ENCODE results near the gene ASCL1. TPM values are rescaled to one million over a fixed set of nuclear protein-coding genes. Genes with fewer than 3 reads are reported as not detected.

The ASCL1 gene
- total and polyA plus RNA-seq, 2 of the 13 experiments (the other 11 are each of a cell fraction or from before 2014, with no cell fraction given) = not detected

DNA sequence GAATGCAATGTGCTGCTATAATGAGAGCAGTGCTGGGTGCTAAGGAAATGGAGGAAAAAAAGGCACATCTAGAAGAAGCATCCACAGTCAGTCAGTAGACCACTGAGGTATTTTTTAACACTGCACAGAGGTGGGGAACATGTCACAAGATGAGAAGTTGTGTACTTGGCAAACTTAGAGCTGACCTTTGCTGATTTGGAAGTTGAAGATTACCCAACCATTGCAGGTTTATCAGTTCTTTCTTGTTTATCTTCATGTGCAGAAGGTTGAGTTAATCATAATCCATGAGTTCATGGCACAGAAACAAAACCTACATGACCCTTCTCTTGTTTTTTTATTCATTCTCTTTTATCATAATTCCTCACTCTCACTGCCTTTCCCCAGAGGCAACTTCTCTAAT, 37.2 kb upstream of the ASCL1 start (continued):
- TF ChIP-seq ZNF572 (CRISPR knock-in tag; IDR thresholded peaks at IDR 0.05) = no peak
- peak; percentile 97 for TF ChIP-seq NFIC (IDR thresholded peaks at IDR 0.05; ENCODE audit: low read length)
- TF ChIP-seq, protein P1, sequence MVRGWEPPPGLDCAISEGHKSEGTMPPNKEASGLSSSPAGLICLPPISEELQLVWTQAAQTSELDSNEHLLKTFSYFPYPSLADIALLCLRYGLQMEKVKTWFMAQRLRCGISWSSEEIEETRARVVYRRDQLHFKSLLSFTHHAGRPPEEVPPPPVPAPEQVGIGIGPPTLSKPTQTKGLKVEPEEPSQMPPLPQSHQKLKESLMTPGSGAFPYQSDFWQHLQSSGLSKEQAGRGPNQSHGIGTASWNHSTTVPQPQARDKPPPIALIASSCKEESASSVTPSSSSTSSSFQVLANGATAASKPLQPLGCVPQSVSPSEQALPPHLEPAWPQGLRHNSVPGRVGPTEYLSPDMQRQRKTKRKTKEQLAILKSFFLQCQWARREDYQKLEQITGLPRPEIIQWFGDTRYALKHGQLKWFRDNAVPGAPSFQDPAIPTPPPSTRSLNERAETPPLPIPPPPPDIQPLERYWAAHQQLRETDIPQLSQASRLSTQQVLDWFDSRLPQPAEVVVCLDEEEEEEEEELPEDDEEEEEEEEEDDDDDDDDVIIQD (CRISPR knock-in tag; IDR thresholded peaks at IDR 0.05; ENCODE audit: low read depth) = peak; percentile 85; the same call in 1 of the 2 replicates
- peak; percentile 46; the same call in 1 of the 2 replicates for TF ChIP-seq ZNF772 (CRISPR knock-in tag; IDR thresholded peaks at IDR 0.05)
- TF ChIP-seq POLR2G (IDR thresholded peaks at IDR 0.05; ENCODE audit: low read depth, low read length) = no peak; the same call in 1 of the 2 replicates
- TF ChIP-seq PHB2 (IDR thresholded peaks at IDR 0.05; ENCODE audit: partially characterized antibody) = no peak
- TF ChIP-seq TBX2 (CRISPR knock-in tag; IDR thresholded peaks at IDR 0.05; ENCODE audit: borderline replicate concordance) = peak; percentile 93
- no peak for TF ChIP-seq ZNF234 (CRISPR knock-in tag; conservative IDR thresholded peaks at IDR 0.05)
- TF ChIP-seq FOXA3 (CRISPR knock-in tag; IDR thresholded peaks at IDR 0.05) = peak; percentile 99
- TF ChIP-seq ZEB1 (IDR thresholded peaks at IDR 0.05; ENCODE audit: insufficient replicate concordance, low read depth) = peak; percentile 78
- no peak for TF ChIP-seq PHF8 (CRISPR knock-in tag; IDR thresholded peaks at IDR 0.05)
- TF ChIP-seq, protein P2, sequence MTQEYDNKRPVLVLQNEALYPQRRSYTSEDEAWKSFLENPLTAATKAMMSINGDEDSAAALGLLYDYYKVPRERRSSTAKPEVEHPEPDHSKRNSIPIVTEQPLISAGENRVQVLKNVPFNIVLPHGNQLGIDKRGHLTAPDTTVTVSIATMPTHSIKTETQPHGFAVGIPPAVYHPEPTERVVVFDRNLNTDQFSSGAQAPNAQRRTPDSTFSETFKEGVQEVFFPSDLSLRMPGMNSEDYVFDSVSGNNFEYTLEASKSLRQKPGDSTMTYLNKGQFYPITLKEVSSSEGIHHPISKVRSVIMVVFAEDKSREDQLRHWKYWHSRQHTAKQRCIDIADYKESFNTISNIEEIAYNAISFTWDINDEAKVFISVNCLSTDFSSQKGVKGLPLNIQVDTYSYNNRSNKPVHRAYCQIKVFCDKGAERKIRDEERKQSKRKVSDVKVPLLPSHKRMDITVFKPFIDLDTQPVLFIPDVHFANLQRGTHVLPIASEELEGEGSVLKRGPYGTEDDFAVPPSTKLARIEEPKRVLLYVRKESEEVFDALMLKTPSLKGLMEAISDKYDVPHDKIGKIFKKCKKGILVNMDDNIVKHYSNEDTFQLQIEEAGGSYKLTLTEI (CRISPR knock-in tag; conservative IDR thresholded peaks at IDR 0.05) = no peak
- TF ChIP-seq, protein P3, sequence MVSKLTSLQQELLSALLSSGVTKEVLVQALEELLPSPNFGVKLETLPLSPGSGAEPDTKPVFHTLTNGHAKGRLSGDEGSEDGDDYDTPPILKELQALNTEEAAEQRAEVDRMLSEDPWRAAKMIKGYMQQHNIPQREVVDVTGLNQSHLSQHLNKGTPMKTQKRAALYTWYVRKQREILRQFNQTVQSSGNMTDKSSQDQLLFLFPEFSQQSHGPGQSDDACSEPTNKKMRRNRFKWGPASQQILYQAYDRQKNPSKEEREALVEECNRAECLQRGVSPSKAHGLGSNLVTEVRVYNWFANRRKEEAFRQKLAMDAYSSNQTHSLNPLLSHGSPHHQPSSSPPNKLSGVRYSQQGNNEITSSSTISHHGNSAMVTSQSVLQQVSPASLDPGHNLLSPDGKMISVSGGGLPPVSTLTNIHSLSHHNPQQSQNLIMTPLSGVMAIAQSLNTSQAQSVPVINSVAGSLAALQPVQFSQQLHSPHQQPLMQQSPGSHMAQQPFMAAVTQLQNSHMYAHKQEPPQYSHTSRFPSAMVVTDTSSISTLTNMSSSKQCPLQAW (CRISPR knock-in tag; IDR thresholded peaks at IDR 0.05) = peak; percentile 97
- TF ChIP-seq ZNF430 (CRISPR knock-in tag; IDR thresholded peaks at IDR 0.05) = no peak
- TF ChIP-seq, protein P4, sequence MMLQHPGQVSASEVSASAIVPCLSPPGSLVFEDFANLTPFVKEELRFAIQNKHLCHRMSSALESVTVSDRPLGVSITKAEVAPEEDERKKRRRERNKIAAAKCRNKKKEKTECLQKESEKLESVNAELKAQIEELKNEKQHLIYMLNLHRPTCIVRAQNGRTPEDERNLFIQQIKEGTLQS (CRISPR knock-in tag; IDR thresholded peaks at IDR 0.05) = 0 out of 2 replicates have a peak, but pooled peaks have one; percentile 48
- no peak for TF ChIP-seq ZNF616 (CRISPR knock-in tag; IDR thresholded peaks at IDR 0.05; ENCODE audit: low read depth)
- peak; percentile 97 for TF ChIP-seq ZNF775 (CRISPR knock-in tag; IDR thresholded peaks at IDR 0.05; ENCODE audit: borderline replicate concordance)
- peak; percentile 83 for TF ChIP-seq ETV5 (CRISPR knock-in tag; IDR thresholded peaks at IDR 0.05; ENCODE audit: borderline replicate concordance)
- peak; percentile 96 for TF ChIP-seq SALL1 (CRISPR knock-in tag; IDR thresholded peaks at IDR 0.05)
- 0 out of 2 replicates have a peak, but pooled peaks have one; percentile 67 for TF ChIP-seq NCOA1 (CRISPR knock-in tag; IDR thresholded peaks at IDR 0.05)
- no peak for TF ChIP-seq RFX3 (CRISPR knock-in tag; IDR thresholded peaks at IDR 0.05)
- 0 out of 2 replicates have a peak, but pooled peaks have one; percentile 28 for TF ChIP-seq ZNF232 (CRISPR knock-in tag; IDR thresholded peaks at IDR 0.05; ENCODE audit: borderline replicate concordance)
- TF ChIP-seq, protein P5, sequence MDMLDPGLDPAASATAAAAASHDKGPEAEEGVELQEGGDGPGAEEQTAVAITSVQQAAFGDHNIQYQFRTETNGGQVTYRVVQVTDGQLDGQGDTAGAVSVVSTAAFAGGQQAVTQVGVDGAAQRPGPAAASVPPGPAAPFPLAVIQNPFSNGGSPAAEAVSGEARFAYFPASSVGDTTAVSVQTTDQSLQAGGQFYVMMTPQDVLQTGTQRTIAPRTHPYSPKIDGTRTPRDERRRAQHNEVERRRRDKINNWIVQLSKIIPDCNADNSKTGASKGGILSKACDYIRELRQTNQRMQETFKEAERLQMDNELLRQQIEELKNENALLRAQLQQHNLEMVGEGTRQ (IDR thresholded peaks at IDR 0.05; ENCODE audit: low read depth, low read length) = no peak
- TF ChIP-seq, protein P5 (CRISPR knock-in tag; IDR thresholded peaks at IDR 0.05; ENCODE audit: borderline replicate concordance) = no peak
- peak; percentile 64 for TF ChIP-seq KAT7 (CRISPR knock-in tag; IDR thresholded peaks at IDR 0.05; ENCODE audit: borderline replicate concordance)

Measured in HepG2 (cell line).